CD14-positive monocyte (primary cell): ENCODE results near the gene THSD4. TPM values are rescaled to one million over a fixed set of nuclear protein-coding genes. Genes with fewer than 3 reads are reported as not detected.

Experiments
- DNase-seq, 3 donors: peaks; one replicate each; pipeline ENCODE4 v3.0.0-alpha.2; 2011 to 2022
- H2AFZ ChIP-seq: 2 replicates; pipeline ENCODE4 v1.6.0; 2012; ENCODE audit warnings: mild to moderate bottlenecking, low read depth, low read length, inconsistent platforms; ENCODE audit not compliant: insufficient read depth, poor library complexity, severe bottlenecking
- H3K27ac ChIP-seq, 2 donors: 1 replicate in 1 of 2; 2 replicates in 1 of 2; pipeline ENCODE4 v1.5.1; 2012 to 2013; ENCODE audit warnings: low read length in 2 of 2, control low read depth in 1 of 2, inconsistent platforms in 1 of 2, low read depth in 1 of 2, mild to moderate bottlenecking in 1 of 2
- H3K27me3 ChIP-seq, 2 donors: one replicate each; pipeline versions ENCODE4 v1.6.0 to v1.6.1; 2011 to 2013; ENCODE audit warnings: low read length in 2 of 2; ENCODE audit not compliant: control insufficient read depth in 2 of 2, insufficient read depth in 2 of 2
- H3K36me3 ChIP-seq, 2 donors: replicated peaks in 1 of 2; 1 replicate in 1 of 2; 2 replicates in 1 of 2; pipeline versions ENCODE4 v1.5.1 to v1.6.1; 2012 to 2013; ENCODE audit warnings: low read length in 2 of 2, control low read depth in 1 of 2, inconsistent platforms in 1 of 2, mild to moderate bottlenecking in 1 of 2; ENCODE audit not compliant: insufficient read depth in 2 of 2, control insufficient read depth in 1 of 2
- H3K4me1 ChIP-seq, 2 donors: 1 replicate in 1 of 2; 2 replicates in 1 of 2; pipeline versions ENCODE4 v1.5.1 to v1.6.1; 2012 to 2013; ENCODE audit warnings: low read length in 2 of 2, control low read depth in 1 of 2, inconsistent platforms in 1 of 2, mild to moderate bottlenecking in 1 of 2, moderate library complexity in 1 of 2; ENCODE audit not compliant: insufficient read depth in 2 of 2, control insufficient read depth in 1 of 2
- H3K4me2 ChIP-seq: replicated peaks from 2 replicates; pipeline ENCODE3; 2012; ENCODE audit warnings: low read length, moderate library complexity, mild to moderate bottlenecking; ENCODE audit not compliant: poor library complexity, severe bottlenecking; ENCODE audit errors: extremely low read depth
- H3K4me3 ChIP-seq, 3 experiments: fragments of 200-600 bp in 1 of 3; sonication (generic) in 1 of 3; replicated peaks in 1 of 3; 1 replicate in 2 of 3; 2 replicates in 1 of 3; pipeline ENCODE4 v1.5.1; 2011 to 2013; ENCODE audit warnings: low read length in 3 of 3, mild to moderate bottlenecking in 3 of 3, control low read depth in 2 of 3, low read depth in 2 of 3, inconsistent platforms in 1 of 3, moderate library complexity in 1 of 3
- H3K79me2 ChIP-seq: 2 replicates; pipeline ENCODE4 v1.6.0; 2012; ENCODE audit warnings: mild to moderate bottlenecking, control low read depth, inconsistent platforms, low read length, moderate library complexity; ENCODE audit not compliant: insufficient read depth
- H3K9ac ChIP-seq: 2 replicates; pipeline ENCODE4 v1.6.0; 2017; ENCODE audit warnings: low read length, mild to moderate bottlenecking; ENCODE audit not compliant: insufficient read depth, poor library complexity, severe bottlenecking
- H3K9me3 ChIP-seq, 2 donors: replicated peaks in 1 of 2; 1 replicate in 1 of 2; 2 replicates in 1 of 2; pipeline versions ENCODE4 v1.5.1 to v1.6.1; 2012 to 2013; ENCODE audit warnings: low read length in 2 of 2, control low read depth in 1 of 2; ENCODE audit not compliant: control insufficient read depth in 1 of 2, insufficient read depth in 1 of 2
- H4K20me1 ChIP-seq: 2 replicates; pipeline ENCODE4 v1.6.0; 2012; ENCODE audit warnings: mild to moderate bottlenecking, low read length, control low read depth, moderate library complexity; ENCODE audit not compliant: insufficient read depth
- H3K27ac Mint-ChIP-seq, 7 donors: one replicate each; pipeline ENCODE4 v1.8.0; 2020; ENCODE audit warnings: mild to moderate bottlenecking in 7 of 7, mixed read lengths in 7 of 7, moderate library complexity in 6 of 7, inconsistent platforms in 2 of 7
- H3K27me3 Mint-ChIP-seq, 3 donors: one replicate each; pipeline ENCODE4 v1.8.0; 2021 to 2022; ENCODE audit warnings: low read depth in 3 of 3, mild to moderate bottlenecking in 3 of 3, mixed read lengths in 3 of 3, moderate library complexity in 3 of 3, inconsistent platforms in 1 of 3
- H3K36me3 Mint-ChIP-seq, 2 donors: one replicate each; pipeline ENCODE4 v1.8.0; 2020; ENCODE audit warnings: mixed read lengths in 2 of 2, inconsistent platforms in 1 of 2, mild to moderate bottlenecking in 1 of 2
- H3K4me1 Mint-ChIP-seq: one replicate; pipeline ENCODE4 v1.8.0; 2020; ENCODE audit warnings: mild to moderate bottlenecking, mixed read lengths
- H3K4me3 Mint-ChIP-seq, 2 donors: one replicate each; pipeline ENCODE4 v1.8.0; 2020; ENCODE audit warnings: mild to moderate bottlenecking in 2 of 2, mixed read lengths in 2 of 2, moderate library complexity in 1 of 2
- H3K9me3 Mint-ChIP-seq, 7 donors: one replicate each; pipeline ENCODE4 v1.8.0; 2020 to 2022; ENCODE audit warnings: mixed read lengths in 7 of 7, mild to moderate bottlenecking in 6 of 7, moderate library complexity in 6 of 7, inconsistent platforms in 2 of 7
- WGBS: methylation state at CpG from one replicate; pipeline ENCODE4 v1.1.5; 2013; ENCODE audit warnings: missing lambda C conversion rate; ENCODE audit not compliant: insufficient coverage; 5-methylcytosine and 5-hydroxymethylcytosine counted together
- intact Hi-C, 2 donors: fragments of 100-400 bp; cut with micrococcal nuclease; formaldehyde crosslinking; loops; one replicate each; pipeline versions ENCODE4 v1.15.0 to v1.15.1; 2023
- polyA plus RNA-seq, 3 donors: library from polyadenylated mRNA; depleted of rRNA in 1 of 3; unstranded in 2 of 3; stranded (reverse) in 1 of 3; fragments of 300-500 nt in 2 of 3; fragments of >200 nt in 1 of 3; fragmentation: Illumina TruSeq in 2 of 3; gene quantifications; 1 replicate in 2 of 3; 2 replicates in 1 of 3; pipeline ENCODE4 v1.2.3, GENCODE V29; 2012 to 2021
- TF ChIP-seq, protein P1 (sequence below): fragments of 200-600 bp; IDR thresholded peaks from one replicate; pipeline ENCODE4 v1.8.0; 2022; ENCODE audit warnings: antibody characterized with exemption, mild to moderate bottlenecking

THSD4 gene
- polyA plus RNA-seq, 3 donors: not detected

DNA sequence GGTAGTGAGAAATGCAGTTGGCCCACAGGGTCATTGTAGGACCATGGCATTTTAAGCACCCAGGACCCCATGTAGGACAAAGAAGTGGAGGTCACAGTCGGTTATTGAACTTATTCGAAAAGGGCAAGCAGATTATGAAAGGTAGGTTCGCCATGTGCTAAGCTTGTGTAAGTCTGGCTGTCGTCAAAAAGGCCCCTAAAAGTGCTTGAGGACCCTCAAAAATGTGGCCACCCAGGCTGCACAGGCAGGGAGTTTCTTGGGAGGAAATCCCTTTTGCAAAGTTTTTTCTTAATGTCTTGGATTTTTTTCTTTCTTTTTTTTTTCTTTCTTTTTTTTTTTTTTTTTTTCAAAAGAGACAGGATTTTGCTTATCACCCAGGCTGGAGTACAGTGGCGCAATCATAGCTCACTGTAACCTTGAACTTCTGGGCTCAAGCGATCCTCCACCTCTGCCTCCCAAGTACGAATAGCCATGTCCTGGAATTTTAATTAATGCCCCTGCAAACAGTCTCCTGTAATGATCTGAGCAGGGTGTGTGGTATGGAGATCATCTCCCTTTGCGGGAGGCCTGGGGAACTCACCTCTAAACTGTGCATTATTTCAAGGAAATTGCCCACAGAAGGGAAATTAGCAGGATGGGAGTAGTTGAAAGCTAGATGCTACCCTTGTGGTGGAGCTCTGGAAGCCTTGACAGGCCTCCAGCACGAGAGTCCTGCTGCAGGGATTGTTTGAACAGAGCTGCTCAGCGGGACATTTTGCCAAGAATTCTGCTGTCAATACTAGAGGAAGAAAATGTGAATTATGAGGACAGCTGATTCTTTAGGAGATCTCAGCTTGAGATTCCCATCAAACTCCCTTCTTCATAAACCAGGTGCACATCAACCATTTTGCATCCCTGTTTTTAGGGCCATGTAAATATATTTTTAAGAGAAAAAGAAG is 28.4 kb downstream of the THSD4 start:
- no peak overlapping the region for H2AFZ ChIP-seq
- no peak overlapping the region for H3K9ac ChIP-seq
- no peaks in the 10 kb centered on the region for H3K4me1 Mint-ChIP-seq
- peaks cover 0 to 2% (median 0%) of the 10 kb centered on the region in 7 donors for H3K9me3 Mint-ChIP-seq
- DNase-seq: no peak
- no peak overlapping the region for H3K4me3 Mint-ChIP-seq
- H3K4me2 ChIP-seq: no peak overlapping the region
- no peaks in the 10 kb centered on the region for H3K9me3 ChIP-seq
- no peak overlapping the region for H3K4me3 ChIP-seq
- H3K36me3 ChIP-seq: no peaks in the 10 kb centered on the region
- 86% methylated on average over 5 of the region's 10 CpGs for WGBS
- H3K27me3 Mint-ChIP-seq: peaks cover 0 to 12% (median 11%) of the 10 kb centered on the region in 3 donors
- H3K27ac Mint-ChIP-seq: no peak overlapping the region
- H3K27me3 ChIP-seq: no peaks in the 10 kb centered on the region
- H3K27ac ChIP-seq: no peak overlapping the region
- H3K79me2 ChIP-seq: no peaks in the 10 kb centered on the region
- H4K20me1 ChIP-seq: no peaks in the 10 kb centered on the region
- H3K4me1 ChIP-seq: no peaks in the 10 kb centered on the region
- no peaks in the 10 kb centered on the region for H3K36me3 Mint-ChIP-seq
- intact Hi-C loops: no loop called here
- TF ChIP-seq, protein P1, sequence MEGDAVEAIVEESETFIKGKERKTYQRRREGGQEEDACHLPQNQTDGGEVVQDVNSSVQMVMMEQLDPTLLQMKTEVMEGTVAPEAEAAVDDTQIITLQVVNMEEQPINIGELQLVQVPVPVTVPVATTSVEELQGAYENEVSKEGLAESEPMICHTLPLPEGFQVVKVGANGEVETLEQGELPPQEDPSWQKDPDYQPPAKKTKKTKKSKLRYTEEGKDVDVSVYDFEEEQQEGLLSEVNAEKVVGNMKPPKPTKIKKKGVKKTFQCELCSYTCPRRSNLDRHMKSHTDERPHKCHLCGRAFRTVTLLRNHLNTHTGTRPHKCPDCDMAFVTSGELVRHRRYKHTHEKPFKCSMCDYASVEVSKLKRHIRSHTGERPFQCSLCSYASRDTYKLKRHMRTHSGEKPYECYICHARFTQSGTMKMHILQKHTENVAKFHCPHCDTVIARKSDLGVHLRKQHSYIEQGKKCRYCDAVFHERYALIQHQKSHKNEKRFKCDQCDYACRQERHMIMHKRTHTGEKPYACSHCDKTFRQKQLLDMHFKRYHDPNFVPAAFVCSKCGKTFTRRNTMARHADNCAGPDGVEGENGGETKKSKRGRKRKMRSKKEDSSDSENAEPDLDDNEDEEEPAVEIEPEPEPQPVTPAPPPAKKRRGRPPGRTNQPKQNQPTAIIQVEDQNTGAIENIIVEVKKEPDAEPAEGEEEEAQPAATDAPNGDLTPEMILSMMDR: no peak

- Mint-ChIP-seq H3K9me3 (peaks cover 0 to 1% (median 0%) of the 10 kb centered on the region in 7 donors), H3K36me3 (no peaks in the 10 kb centered on the region), H3K27me3 (peaks cover 0 to 8% (median 7%) of the 10 kb centered on the region in 3 donors), H3K4me1 (no peaks in the 10 kb centered on the region), H3K27ac (no peak overlapping the region), H3K4me3 (no peak overlapping the region)
- Histone ChIP-seq H4K20me1 (no peaks in the 10 kb centered on the region), H3K27ac (no peak overlapping the region), H3K27me3 (no peaks in the 10 kb centered on the region), H3K9ac (no peak overlapping the region), H3K36me3 (no peaks in the 10 kb centered on the region), H2AFZ (no peak overlapping the region), H3K9me3 (no peaks in the 10 kb centered on the region), H3K4me1 (no peaks in the 10 kb centered on the region), H3K4me2 (no peak overlapping the region), H3K79me2 (no peaks in the 10 kb centered on the region), H3K4me3 (no peak overlapping the region)
- WGBS: 74% methylated on average over 2 of the region's 2 CpGs
- intact Hi-C loops: no loop called here
- TF ChIP-seq, protein P1: no peak
- no peak for DNase-seq
These were observed 30.4 kb downstream of the THSD4 start for GRCh38 chr15:71145648-71146047.
